ENCODE results near the gene TRERF1.
"Not testable (repeated sequence)": the region's sequence is repeated elsewhere in the genome, so short reads cannot be mapped to it uniquely, and the experiment has no call there.

TRERF1 gene

GRCh38 chr6:42482174-42482573 is 30.4 kb upstream of the TRERF1 start:
- no peak overlapping the region for H3K4me3 ChIP-seq (ENCODE audit: low read depth, low read length)
- TF ChIP-seq CTCF (IDR thresholded peaks at IDR 0.05; ENCODE audit: control insufficient read depth, extremely low read depth, insufficient read depth): no peak
- no peak for DNase-seq (ENCODE audit: low read depth)

- no peak for TF ChIP-seq CTCF (IDR thresholded peaks at IDR 0.05; ENCODE audit: control insufficient read depth, extremely low read depth, insufficient read depth)
- DNase-seq (ENCODE audit: low read depth): no peak
- no peak overlapping the region for H3K4me3 ChIP-seq (ENCODE audit: low read depth, low read length)
Measured at GRCh38 chr6:42471714-42472113, 20.0 kb upstream of the TRERF1 start.

- DNase-seq (ENCODE audit: low read depth): no peak
- H3K4me3 ChIP-seq (ENCODE audit: low read depth, low read length): no peak overlapping the region
- TF ChIP-seq CTCF (IDR thresholded peaks at IDR 0.05; ENCODE audit: control insufficient read depth, extremely low read depth, insufficient read depth): no peak
Measured at GRCh38 chr6:42471142-42471541, 19.4 kb upstream of the TRERF1 start.

- no peak for TF ChIP-seq CTCF (IDR thresholded peaks at IDR 0.05; ENCODE audit: control insufficient read depth, extremely low read depth, insufficient read depth)
- no peak overlapping the region for H3K4me3 ChIP-seq (ENCODE audit: low read depth, low read length)
- no peak for DNase-seq (ENCODE audit: low read depth)
Measured at GRCh38 chr6:42468273-42468672, 16.5 kb upstream of the TRERF1 start.

- DNase-seq (ENCODE audit: low read depth): no peak
- H3K4me3 ChIP-seq (ENCODE audit: low read depth, low read length): no peak overlapping the region
- no peak for TF ChIP-seq CTCF (IDR thresholded peaks at IDR 0.05; ENCODE audit: control insufficient read depth, extremely low read depth, insufficient read depth)
Measured at GRCh38 chr6:42467651-42468050, 15.9 kb upstream of the TRERF1 start.

- not testable (repeated sequence) for H3K4me3 ChIP-seq (ENCODE audit: low read depth, low read length); DNase-seq (ENCODE audit: low read depth)
Measured at GRCh38 chr6:42466470-42466869, 14.7 kb upstream of the TRERF1 start.

GRCh38 chr6:42462474-42462972 is 10.8 kb upstream of the TRERF1 start:
- no peak overlapping the region for H3K4me3 ChIP-seq (ENCODE audit: low read depth, low read length)
- no peak for TF ChIP-seq CTCF (IDR thresholded peaks at IDR 0.05; ENCODE audit: control insufficient read depth, extremely low read depth, insufficient read depth)
- DNase-seq (ENCODE audit: low read depth): no peak
